ENCODE results near the gene ABCC1.

Gene ABCC1

DNA sequence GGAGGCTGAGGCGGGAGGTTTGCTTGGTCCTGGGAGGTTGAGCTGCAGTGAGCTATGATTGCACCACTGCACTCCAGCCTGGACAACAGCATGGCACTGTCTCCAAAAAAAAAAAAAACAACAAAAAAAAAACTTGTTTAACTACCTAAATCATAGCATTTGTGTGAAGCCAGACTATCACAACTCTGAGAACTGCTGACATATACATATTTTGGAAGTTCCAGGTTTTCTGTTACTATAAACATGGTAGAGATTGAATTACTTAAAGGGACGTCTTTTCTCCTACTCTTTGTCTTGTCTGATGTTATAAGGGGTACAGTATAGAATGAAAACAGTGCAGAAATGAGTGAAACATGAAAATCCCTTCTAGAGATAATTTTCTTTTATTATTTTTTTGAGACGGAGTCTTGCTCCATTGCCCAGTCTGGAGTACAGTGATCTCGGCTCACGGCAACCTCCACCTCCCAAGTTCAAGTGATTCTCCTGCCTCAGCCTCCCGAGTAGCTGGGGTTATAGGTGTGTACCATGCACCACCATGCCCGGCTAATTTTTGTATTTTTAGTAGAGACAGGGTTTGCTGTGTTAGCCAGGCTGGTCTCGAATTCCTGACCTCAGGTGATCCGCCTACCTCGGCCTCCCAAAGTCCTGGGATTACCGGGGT lies 18.4 kb downstream of the ABCC1 start:
- H3K4me3 ChIP-seq (ENCODE audit: control insufficient read depth, low read depth, low read length): no peak overlapping the region
- DNase-seq (ENCODE audit: low read depth): no peak
- TF ChIP-seq, protein P1, sequence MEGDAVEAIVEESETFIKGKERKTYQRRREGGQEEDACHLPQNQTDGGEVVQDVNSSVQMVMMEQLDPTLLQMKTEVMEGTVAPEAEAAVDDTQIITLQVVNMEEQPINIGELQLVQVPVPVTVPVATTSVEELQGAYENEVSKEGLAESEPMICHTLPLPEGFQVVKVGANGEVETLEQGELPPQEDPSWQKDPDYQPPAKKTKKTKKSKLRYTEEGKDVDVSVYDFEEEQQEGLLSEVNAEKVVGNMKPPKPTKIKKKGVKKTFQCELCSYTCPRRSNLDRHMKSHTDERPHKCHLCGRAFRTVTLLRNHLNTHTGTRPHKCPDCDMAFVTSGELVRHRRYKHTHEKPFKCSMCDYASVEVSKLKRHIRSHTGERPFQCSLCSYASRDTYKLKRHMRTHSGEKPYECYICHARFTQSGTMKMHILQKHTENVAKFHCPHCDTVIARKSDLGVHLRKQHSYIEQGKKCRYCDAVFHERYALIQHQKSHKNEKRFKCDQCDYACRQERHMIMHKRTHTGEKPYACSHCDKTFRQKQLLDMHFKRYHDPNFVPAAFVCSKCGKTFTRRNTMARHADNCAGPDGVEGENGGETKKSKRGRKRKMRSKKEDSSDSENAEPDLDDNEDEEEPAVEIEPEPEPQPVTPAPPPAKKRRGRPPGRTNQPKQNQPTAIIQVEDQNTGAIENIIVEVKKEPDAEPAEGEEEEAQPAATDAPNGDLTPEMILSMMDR (IDR thresholded peaks at IDR 0.05; ENCODE audit: control insufficient read depth, insufficient read depth, low read depth, low read length, missing control alignments): no peak

DNA sequence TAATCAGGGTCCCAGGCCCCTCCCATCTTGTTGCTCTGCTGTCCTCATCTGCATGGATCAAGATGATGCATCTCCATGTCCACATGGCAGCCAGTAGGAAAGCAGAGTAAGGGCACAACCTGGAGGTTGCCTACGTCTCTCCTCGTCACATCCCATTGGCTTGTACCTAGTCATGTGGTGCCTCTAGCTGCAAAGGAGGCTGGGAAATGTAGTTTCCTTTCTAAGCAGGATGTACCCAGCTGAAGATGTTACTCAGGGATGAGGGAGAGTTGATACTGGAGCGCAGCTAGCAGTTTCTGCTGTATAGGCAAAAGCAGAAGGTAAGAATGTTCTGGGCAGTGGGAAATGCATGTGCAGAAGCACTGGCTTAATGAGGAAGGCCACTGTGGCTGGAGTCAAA lies 20.8 kb downstream of the ABCC1 start:
- DNase-seq (ENCODE audit: low read depth): no peak
- TF ChIP-seq, protein P1 (IDR thresholded peaks at IDR 0.05; ENCODE audit: control insufficient read depth, insufficient read depth, low read depth, low read length, missing control alignments): no peak

DNA sequence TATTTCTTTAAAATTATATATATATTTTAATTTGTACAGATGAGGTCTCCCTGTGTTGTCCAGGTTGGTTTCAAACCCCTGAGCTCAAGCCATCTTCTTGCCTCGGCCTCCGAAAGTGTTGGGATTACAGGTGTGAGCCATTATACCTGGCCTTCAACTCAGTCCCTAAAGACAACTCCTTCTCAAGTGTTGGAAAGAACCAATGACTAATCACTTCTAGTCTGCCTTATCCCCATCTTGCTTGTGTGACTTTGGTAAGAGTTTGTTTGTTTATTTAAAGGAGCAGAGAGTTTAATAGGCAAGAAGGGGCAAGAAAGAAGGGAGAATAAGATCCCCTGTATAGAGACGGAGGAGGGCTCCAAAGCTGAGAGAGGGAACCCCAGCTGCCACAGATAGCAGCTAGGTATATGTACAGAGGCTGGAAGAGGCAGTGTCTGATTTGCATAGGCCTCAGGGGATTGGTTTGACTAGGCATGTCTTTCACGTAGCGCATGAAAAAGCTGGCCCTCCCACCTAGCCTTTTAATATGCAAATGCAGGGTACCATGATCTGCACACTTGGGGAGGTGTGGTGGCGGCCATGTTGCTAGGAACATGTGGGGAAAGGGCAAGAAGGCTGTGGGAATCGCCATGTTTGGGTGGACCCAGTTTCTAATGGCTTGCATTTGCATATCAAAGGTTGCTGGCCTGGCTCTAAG lies 21.5 kb downstream of the ABCC1 start:
- H3K4me3 ChIP-seq (ENCODE audit: control insufficient read depth, low read depth, low read length): no peak overlapping the region
- TF ChIP-seq, protein P1 (IDR thresholded peaks at IDR 0.05; ENCODE audit: control insufficient read depth, insufficient read depth, low read depth, low read length, missing control alignments): no peak
- no peak for DNase-seq (ENCODE audit: low read depth)

More for the DNA sequence above, 20.8 kb downstream of the ABCC1 start:
- H3K4me3 ChIP-seq (ENCODE audit: control insufficient read depth, low read depth, low read length): no peak overlapping the region

DNA sequence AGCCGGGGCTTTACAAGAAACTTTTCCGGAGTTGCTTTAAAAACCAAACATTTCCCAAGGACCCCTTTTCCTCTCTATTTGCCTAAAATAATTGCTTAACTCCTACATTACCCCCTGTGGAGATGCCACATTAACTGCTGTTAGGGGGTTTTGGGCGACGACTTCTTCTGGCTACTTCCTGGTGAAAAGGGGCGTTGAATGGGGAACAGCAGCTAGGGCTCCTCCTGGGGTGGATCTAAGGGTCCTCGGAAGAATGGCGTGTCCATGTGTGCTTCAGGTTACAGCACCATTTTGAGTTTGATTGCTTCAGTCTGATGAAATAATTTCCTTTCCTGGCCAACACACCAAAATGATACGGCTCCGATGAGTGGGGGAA lies 22.0 kb downstream of the ABCC1 start:
- no peak for DNase-seq (ENCODE audit: low read depth)
- TF ChIP-seq, protein P1 (IDR thresholded peaks at IDR 0.05; ENCODE audit: control insufficient read depth, insufficient read depth, low read depth, low read length, missing control alignments): no peak
- no peak overlapping the region for H3K4me3 ChIP-seq (ENCODE audit: control insufficient read depth, low read depth, low read length)

DNA sequence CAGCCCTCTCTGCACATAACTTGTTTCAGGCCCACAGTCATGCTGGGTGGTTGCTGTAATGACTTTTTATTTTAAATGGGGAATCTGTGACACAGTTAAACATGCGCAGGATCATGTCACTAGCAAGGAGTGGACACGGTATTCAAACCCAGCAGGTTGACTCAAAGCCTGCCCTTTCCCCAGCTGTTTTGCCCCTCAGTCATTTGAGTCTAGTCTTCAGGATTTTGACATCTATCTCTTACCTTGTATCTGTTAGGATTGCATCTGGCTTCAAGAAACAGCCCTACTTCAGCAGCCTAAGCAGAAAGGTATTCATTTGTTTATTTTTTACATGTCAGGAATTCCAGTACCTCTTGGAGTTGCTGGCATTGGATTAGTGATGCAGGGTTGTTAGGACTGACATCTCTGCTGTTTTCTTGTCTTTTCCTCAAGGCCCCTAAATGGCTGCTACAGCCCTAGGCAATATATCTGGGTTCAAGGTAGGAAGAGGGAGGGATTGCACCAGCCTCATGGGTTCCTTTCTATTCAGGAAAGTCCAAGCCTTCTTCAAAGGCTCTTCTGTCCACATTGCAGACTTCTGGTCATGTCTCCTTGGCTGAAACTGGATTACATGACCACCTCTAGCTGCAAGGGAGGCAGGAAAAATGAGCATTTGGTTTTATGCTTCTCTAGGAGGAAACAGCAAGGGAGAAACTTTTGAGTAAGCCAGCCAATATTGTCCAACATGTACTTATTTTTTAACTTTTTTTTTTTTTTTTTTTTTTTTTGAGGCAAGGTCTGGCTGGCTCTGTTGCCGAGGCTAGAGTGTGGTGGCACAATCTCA lies 22.8 kb downstream of the ABCC1 start:
- no peak for DNase-seq (ENCODE audit: low read depth)
- TF ChIP-seq, protein P1 (IDR thresholded peaks at IDR 0.05; ENCODE audit: control insufficient read depth, insufficient read depth, low read depth, low read length, missing control alignments): no peak
- no peak overlapping the region for H3K4me3 ChIP-seq (ENCODE audit: control insufficient read depth, low read depth, low read length)

DNA sequence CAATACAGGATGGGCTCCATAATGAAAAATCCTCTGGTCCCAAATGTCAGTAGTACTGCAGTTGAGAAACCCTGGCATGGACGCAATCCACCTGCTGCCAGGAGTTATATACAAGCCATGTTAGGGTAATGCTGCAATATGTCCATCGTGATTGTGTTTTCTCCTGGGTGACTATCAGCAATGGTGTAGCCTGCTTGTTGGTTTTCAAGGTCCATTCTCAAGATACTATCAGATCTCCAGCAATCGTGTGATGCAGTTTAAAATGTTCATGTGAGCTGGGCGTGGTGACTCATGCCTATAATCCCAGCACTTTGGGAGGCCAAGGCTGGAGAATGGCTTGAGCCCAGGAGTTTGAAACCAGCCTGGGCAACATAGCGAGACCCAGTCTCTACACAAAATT lies 24.0 kb downstream of the ABCC1 start:
- DNase-seq (ENCODE audit: low read depth): no peak
- H3K4me3 ChIP-seq (ENCODE audit: control insufficient read depth, low read depth, low read length): no peak overlapping the region
- TF ChIP-seq, protein P1 (IDR thresholded peaks at IDR 0.05; ENCODE audit: control insufficient read depth, insufficient read depth, low read depth, low read length, missing control alignments): no peak
